Activated naive CD4-positive, alpha-beta T cell treated with anti-CD3 and anti-CD28 coated beads, Interleukin-2, amount 50 U/mL, for 72 hours (primary cell): ENCODE data around the gene LSM5. TPM values are rescaled to one million over a fixed set of nuclear protein-coding genes. Genes with fewer than 3 reads are reported as not detected.
"Not testable (repeated sequence)": the region's sequence is repeated elsewhere in the genome, so short reads cannot be mapped to it uniquely, and the experiment has no call there.

ENCODE experiments used
- ATAC-seq, 2 donors: fragments of 150-1000 bp; cut with Tn5 transposase; 2 replicates each; pipeline ENCODE4 v1.10.0; 2021; ENCODE audit warnings: mild to moderate bottlenecking in 2 of 2, moderate library complexity in 2 of 2
- DNase-seq, 2 donors: peaks; one replicate each; pipeline ENCODE4 v3.0.0; 2021 to 2022; ENCODE audit warnings: low spot score in 2 of 2
- H3K27ac Mint-ChIP-seq, 2 donors: one replicate each; pipeline ENCODE4 v1.8.0; 2022; ENCODE audit warnings: mild to moderate bottlenecking in 2 of 2, mixed read lengths in 2 of 2
- H3K36me3 Mint-ChIP-seq, 2 donors: one replicate each; pipeline ENCODE4 v1.8.0; 2022; ENCODE audit warnings: mixed read lengths in 2 of 2
- H3K9me3 Mint-ChIP-seq, 2 donors: one replicate each; pipeline ENCODE4 v1.8.0; 2022; ENCODE audit warnings: mixed read lengths in 2 of 2
- total RNA-seq, 2 donors: library from RNA; stranded (reverse); gene quantifications; one replicate each; pipeline ENCODE4 v1.2.3, GENCODE V29; 2022

Gene LSM5
- total RNA-seq, 2 donors from 2014 or later = 98.1 to 125 TPM

GRCh38 chr7:32515890-32516550, 25.8 kb upstream of the LSM5 start:
- no peak for DNase-seq
- Mint-ChIP-seq H3K27ac (peak overlapping the region; percentile 85 to 88), H3K36me3 (peaks cover 24 to 70% of the 10 kb centered on the region in 2 donors), H3K9me3 (peaks cover 8 to 23% of the 10 kb centered on the region in 2 donors)
- ATAC-seq = peak; percentile 81 to 93

- peaks cover 0 to 10% of the 10 kb centered on the region in 2 donors for H3K9me3 Mint-ChIP-seq
- DNase-seq (no peak), ATAC-seq (no peak)
- H3K36me3 Mint-ChIP-seq = peaks cover 10 to 70% of the 10 kb centered on the region in 2 donors
- H3K27ac Mint-ChIP-seq = no peak overlapping the region
Measured at GRCh38 chr7:32513210-32513609, 23.0 kb upstream of the LSM5 start.

GRCh38 chr7:32511791-32512190, 21.6 kb upstream of the LSM5 start:
- Mint-ChIP-seq H3K36me3 (peaks cover 2 to 58% of the 10 kb centered on the region in 2 donors), H3K9me3 (peaks cover 0 to 7% of the 10 kb centered on the region in 2 donors), H3K27ac (peak overlapping the region; percentile 47 to 71)
- no peak for DNase-seq
- ATAC-seq = no peak

- DNase-seq = no peak
- H3K36me3 Mint-ChIP-seq = peaks cover 0 to 34% of the 10 kb centered on the region in 2 donors
- no peak overlapping the region for H3K27ac Mint-ChIP-seq
- no peaks in the 10 kb centered on the region for H3K9me3 Mint-ChIP-seq
- no peak for ATAC-seq
Measured at GRCh38 chr7:32507414-32507813, 17.2 kb upstream of the LSM5 start.

GRCh38 chr7:32506266-32507054, 16.3 kb upstream of the LSM5 start:
- H3K9me3 Mint-ChIP-seq = no peaks in the 10 kb centered on the region
- ATAC-seq (peak; percentile 84 to 92), DNase-seq (no peak)
- peak overlapping the region; percentile 78 to 93 for H3K27ac Mint-ChIP-seq
- H3K36me3 Mint-ChIP-seq = peaks cover 0 to 29% of the 10 kb centered on the region in 2 donors

GRCh38 chr7:32502728-32503127, 12.5 kb upstream of the LSM5 start:
- no peaks in the 10 kb centered on the region for H3K9me3 Mint-ChIP-seq
- no peak for DNase-seq
- ATAC-seq = peak; percentile 72 to 83
- peaks cover 0 to 22% of the 10 kb centered on the region in 2 donors for H3K36me3 Mint-ChIP-seq
- H3K27ac Mint-ChIP-seq = peak overlapping the region; percentile 85 to 87

- DNase-seq (no peak), ATAC-seq (peak in 1 of 2 donors; percentile 9)
- peak overlapping the region in 1 of 2 donors; percentile 82 for H3K27ac Mint-ChIP-seq
- peaks cover under 1 to 30% of the 10 kb centered on the region in 2 donors for H3K36me3 Mint-ChIP-seq
- H3K9me3 Mint-ChIP-seq = no peaks in the 10 kb centered on the region
Measured at GRCh38 chr7:32501522-32501921, 11.3 kb upstream of the LSM5 start.

GRCh38 chr7:32500922-32501341, 10.8 kb upstream of the LSM5 start:
- ATAC-seq = peak in 1 of 2 donors; percentile 22
- H3K9me3 Mint-ChIP-seq = no peaks in the 10 kb centered on the region

GRCh38 chr7:32500216-32500615, 10.0 kb upstream of the LSM5 start:
- ATAC-seq, DNase-seq, H3K9me3 Mint-ChIP-seq: not testable (repeated sequence)
- Mint-ChIP-seq H3K36me3 (peaks cover 8 to 32% of the 10 kb centered on the region in 2 donors), H3K27ac (peak overlapping the region in 1 of 2 donors; percentile 82)

More at GRCh38 chr7:32500922-32501341, 10.8 kb upstream of the LSM5 start:
- Mint-ChIP-seq H3K36me3 (peaks cover 6 to 31% of the 10 kb centered on the region in 2 donors), H3K27ac (peak overlapping the region; percentile 48 to 82)
- DNase-seq = no peak

GRCh38 chr7:32499755-32500154, 9.6 kb upstream of the LSM5 start:
- H3K9me3 Mint-ChIP-seq, H3K27ac Mint-ChIP-seq: not testable (repeated sequence)
- H3K36me3 Mint-ChIP-seq = peaks cover 8 to 32% of the 10 kb centered on the region in 2 donors

GRCh38 chr7:32496052-32496813, 6.1 kb upstream of the LSM5 start:
- ATAC-seq (no peak), DNase-seq (no peak)
- Mint-ChIP-seq H3K9me3 (no peaks in the 10 kb centered on the region), H3K27ac (peak overlapping the region; percentile 89 to 96), H3K36me3 (peaks cover 8 to 32% of the 10 kb centered on the region in 2 donors)

More at GRCh38 chr7:32499755-32500154, 9.6 kb upstream of the LSM5 start:
- ATAC-seq, DNase-seq: not testable (repeated sequence)

GRCh38 chr7:32495298-32496051, 5.3 kb upstream of the LSM5 start, which contains the start of gene AVL9:
TSS of gene AVL9 (plus strand) at chr7:32495489. CDS start at chr7:32495710, 221 bp downstream.
- H3K36me3 Mint-ChIP-seq = peaks cover 8 to 29% of the 10 kb centered on the region in 2 donors
- DNase-seq (peak; percentile 98 to 99), ATAC-seq (peak; percentile 95 to 97)

GRCh38 chr7:32494946-32495297, 4.7 kb upstream of the LSM5 start:
- ATAC-seq (no peak), DNase-seq (no peak)
- Mint-ChIP-seq H3K27ac (peak overlapping the region; percentile 86 to 89), H3K9me3 (no peaks in the 10 kb centered on the region), H3K36me3 (peaks cover 11 to 24% of the 10 kb centered on the region in 2 donors)

More at GRCh38 chr7:32495298-32496051, 5.3 kb upstream of the LSM5 start, which contains the start of gene AVL9:
- H3K9me3 Mint-ChIP-seq = no peaks in the 10 kb centered on the region
- peak within 1 kb of the TSS; percentile 89 to 98 for H3K27ac Mint-ChIP-seq

- Mint-ChIP-seq H3K36me3 (peaks cover 16 to 17% of the 10 kb centered on the region in 2 donors), H3K27ac (peak overlapping the region; percentile 81 to 95), H3K9me3 (no peaks in the 10 kb centered on the region)
- no peak for DNase-seq
- peak; percentile 32 to 48 for ATAC-seq
Measured at GRCh38 chr7:32489788-32490126, 423 bp downstream of the LSM5 start.

- no peak for DNase-seq
- Mint-ChIP-seq H3K36me3 (no peaks in the 10 kb centered on the region), H3K9me3 (no peaks in the 10 kb centered on the region), H3K27ac (no peak overlapping the region)
- no peak for ATAC-seq
Measured at GRCh38 chr7:32481921-32482320, 8.3 kb downstream of the LSM5 start.

GRCh38 chr7:32481176-32481575, 9.0 kb downstream of the LSM5 start:
- Mint-ChIP-seq H3K9me3 (no peaks in the 10 kb centered on the region), H3K36me3 (no peaks in the 10 kb centered on the region), H3K27ac (no peak overlapping the region)
- no peak for DNase-seq
- ATAC-seq = no peak
